Body of pancreas (tissue), 4 donors: Measurements from ENCODE around the gene C19orf38.

Source experiments
- POLR2A ChIP-seq, 3 donors: fragments of 450-650 bp; IDR thresholded peaks; one replicate each; pipeline ENCODE4 v1.6.1; 2016; ENCODE audit warnings: antibody characterized with exemption in 3 of 3, mild to moderate bottlenecking in 2 of 3
- TF ChIP-seq, protein P1 (sequence below), 7 experiments: fragments of 450-650 bp in 4 of 7; fragments of 200-600 bp in 3 of 7; sonication (generic) in 3 of 7; IDR thresholded peaks; one replicate each; pipeline ENCODE4 v1.5.1; 2016 to 2019; ENCODE audit warnings: antibody characterized with exemption in 7 of 7

DNA sequence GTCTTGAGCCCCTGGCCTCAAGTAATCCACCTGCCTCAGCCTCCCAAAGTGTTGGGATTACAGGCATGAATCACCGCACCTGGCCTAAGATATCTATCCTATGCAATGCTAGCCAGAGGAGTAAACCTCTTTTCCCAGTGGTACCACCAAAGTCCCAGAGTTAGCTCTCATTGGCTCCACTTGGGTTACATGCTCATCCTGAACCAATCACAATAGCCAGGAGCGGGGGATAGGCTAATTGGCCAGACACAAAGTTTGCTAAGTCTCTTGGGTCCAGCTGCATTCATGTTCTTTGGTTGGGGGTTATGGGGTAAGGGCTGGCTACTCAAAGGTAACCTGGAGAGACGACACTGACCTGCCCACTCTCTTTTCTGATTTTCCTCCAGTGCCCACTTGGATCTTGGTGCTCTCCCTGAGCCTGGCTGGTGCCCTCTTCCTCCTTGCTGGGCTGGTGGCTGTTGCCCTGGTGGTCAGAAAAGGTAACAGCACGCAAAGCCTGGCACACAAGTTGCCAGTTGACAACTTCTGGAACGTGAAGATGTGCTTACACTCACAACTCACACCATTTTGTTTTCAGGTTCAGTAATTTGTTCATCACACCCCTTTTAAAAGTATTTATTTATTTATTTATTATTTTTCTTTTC, 7.8 kb downstream of the C19orf38 start:
- TF ChIP-seq, protein P1, sequence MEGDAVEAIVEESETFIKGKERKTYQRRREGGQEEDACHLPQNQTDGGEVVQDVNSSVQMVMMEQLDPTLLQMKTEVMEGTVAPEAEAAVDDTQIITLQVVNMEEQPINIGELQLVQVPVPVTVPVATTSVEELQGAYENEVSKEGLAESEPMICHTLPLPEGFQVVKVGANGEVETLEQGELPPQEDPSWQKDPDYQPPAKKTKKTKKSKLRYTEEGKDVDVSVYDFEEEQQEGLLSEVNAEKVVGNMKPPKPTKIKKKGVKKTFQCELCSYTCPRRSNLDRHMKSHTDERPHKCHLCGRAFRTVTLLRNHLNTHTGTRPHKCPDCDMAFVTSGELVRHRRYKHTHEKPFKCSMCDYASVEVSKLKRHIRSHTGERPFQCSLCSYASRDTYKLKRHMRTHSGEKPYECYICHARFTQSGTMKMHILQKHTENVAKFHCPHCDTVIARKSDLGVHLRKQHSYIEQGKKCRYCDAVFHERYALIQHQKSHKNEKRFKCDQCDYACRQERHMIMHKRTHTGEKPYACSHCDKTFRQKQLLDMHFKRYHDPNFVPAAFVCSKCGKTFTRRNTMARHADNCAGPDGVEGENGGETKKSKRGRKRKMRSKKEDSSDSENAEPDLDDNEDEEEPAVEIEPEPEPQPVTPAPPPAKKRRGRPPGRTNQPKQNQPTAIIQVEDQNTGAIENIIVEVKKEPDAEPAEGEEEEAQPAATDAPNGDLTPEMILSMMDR (IDR thresholded peaks at IDR 0.05): peak in 6 of 7 experiments; percentile 22 to 48 (median 41)
- TF ChIP-seq POLR2A (IDR thresholded peaks at IDR 0.05): no peak
